Activated CD4-positive, alpha-beta T cell treated with anti-CD3 and anti-CD28 coated beads, Interleukin-2, Interleukin-6, amounts not matched to agents 100 ng/mL and 50 ng/mL, durations not matched to agents 16 hours and 8 hours (primary cell): Measurements from ENCODE around the gene ANKRD31.
"Not testable (repeated sequence)": the region's sequence is repeated elsewhere in the genome, so short reads cannot be mapped to it uniquely, and the experiment has no call there.

Experiments
- DNase-seq: peaks from one replicate; pipeline ENCODE4 v3.0.0-alpha.2; 2020

The ANKRD31 gene

DNA sequence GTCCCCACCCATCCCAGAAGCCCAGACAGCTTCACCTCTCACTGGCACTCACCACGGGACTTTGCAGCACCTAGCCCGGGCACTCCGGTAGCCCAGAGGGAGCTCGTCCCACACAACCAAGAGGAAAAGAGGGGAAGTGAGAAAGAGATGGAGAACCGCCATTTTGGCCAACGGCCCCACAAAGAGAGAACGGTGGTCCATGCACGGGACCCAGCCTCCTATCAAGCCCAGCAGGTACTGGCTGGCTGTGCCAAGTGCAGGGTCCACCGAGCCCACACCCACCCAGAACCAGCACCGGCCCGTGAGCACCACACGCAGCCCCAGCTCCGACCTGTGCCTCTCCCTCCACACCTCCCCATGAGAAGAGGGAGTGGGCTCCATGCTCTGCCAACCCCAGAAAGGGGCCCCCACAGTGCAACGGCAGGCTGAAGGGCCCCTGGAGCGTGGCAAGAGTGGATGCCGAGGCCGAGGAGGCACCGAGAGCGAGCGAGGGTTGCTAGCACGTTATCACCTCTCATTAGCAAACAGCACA lies 105.8 kb downstream of the ANKRD31 start:
- DNase-seq = no peak

GRCh38 chr5:75116856-75117255 lies 119.8 kb downstream of the ANKRD31 start:
- no peak for DNase-seq

DNA sequence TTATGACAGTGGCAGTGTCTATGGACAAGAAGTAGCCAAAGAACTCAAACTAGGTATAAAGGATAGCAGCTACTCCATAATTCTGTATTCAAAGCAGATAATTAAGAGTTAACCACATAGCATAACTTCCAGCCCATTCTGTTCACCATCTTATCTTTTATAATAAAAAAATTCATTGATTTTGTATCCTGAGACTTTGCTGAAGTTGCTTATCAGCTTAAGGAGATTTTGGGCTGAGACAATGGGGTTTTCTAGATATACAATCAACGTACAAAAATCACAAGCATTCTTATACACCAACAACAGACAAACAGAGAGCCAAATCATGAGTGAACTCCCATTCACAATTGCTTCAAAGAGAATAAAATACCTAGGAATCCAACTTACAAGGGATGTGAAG lies 122.4 kb downstream of the ANKRD31 start:
- not testable (repeated sequence) for DNase-seq

DNA sequence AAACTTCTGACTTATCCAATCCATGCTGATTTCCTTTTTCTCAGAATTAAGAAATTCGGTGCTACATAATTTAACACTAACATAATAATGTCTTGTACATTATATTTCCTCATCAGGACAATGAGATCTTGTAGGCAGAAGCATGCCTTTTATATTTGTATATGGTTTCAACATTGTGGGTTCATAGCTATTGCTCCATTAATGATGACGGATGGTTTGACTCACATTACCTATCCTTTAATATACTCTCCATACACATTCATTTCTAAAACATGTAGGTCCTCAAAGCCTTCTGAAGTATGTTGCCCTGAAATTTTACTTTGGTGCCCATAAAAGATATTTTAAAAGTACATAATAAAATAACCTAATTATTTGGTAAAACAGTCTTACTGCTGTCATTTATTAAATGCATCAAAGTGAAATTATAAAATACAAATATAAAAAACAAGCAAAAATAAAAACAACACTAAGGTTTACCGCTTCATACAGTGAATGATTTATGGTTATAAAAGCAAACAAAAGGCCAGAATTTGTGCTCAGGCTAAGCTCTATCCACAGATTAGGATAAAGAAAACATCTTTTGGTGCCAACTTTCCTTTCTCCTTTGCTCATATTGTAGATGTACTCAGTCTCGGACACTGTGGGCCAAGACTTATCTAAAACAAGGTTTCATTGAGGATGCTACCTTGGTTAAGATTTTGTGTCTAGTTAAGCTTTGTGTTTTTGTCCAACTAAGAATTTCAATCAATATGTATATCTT lies 123.1 kb downstream of the ANKRD31 start:
- no peak for DNase-seq

GRCh38 chr5:75108931-75109596 lies 127.6 kb downstream of the ANKRD31 start:
- no peak for DNase-seq

DNA sequence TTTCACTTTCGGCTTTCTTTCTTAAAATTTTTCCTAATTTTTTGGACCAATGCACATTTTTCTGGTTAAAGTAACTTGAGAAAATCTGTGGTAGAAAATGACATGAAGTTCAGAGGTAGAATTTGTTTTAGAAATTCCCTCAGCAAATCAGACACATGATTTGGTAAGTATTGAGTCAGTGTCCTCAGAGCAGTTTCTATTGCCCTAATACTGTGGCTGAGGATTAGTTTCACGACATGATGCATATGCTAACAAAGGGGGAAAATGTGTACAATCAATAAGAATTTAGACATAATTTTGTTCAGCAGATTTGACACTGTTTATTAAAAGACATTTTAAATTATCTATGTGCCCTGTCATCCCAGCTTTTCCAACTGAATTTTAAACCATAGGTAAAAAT lies 128.2 kb downstream of the ANKRD31 start:
- no peak for DNase-seq

- not testable (repeated sequence) for DNase-seq
Observed at GRCh38 chr5:75095956-75096355, 140.7 kb downstream of the ANKRD31 start.

DNA sequence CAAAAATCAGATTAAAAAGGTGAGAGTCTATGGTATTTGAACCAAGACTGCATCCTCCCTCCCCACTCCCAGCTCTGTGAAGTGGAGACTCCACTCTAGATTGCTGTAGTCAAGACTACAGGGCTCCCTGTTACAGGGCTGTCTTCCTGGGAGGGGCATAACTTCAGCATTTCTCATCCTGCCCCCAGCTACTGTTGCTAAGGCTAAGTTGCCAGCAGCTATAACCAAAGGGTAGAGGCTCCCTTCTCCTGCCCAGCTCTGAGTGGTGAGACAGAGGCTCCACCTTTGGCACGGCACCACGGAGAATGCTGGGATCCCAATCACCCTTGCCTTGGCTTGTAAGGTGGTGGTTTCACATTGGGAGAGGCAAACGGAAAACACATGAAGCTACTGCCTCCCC lies 145.1 kb downstream of the ANKRD31 start:
- no peak for DNase-seq

GRCh38 chr5:75089662-75090061 lies 147.0 kb downstream of the ANKRD31 start:
- no peak for DNase-seq

DNA sequence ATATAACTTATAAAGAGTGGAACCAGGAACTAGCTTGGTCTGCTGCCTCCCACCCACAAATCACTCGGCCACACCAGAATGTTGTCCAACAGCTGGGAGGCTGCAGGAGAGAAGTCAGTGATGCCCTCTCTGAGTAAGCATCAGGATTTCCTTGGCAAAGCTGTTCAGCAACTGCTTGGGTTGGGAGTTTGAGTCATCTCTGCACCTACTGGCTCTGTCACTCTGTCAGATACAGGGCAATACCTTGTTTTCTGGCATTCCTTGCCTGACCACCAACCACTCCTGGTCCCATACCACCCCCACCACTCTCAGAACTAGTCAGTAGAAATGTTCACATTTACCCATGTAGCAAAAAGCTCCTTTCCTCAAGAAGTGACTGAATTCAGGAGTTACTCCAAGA lies 147.5 kb downstream of the ANKRD31 start:
- peak; percentile 53 for DNase-seq

DNA sequence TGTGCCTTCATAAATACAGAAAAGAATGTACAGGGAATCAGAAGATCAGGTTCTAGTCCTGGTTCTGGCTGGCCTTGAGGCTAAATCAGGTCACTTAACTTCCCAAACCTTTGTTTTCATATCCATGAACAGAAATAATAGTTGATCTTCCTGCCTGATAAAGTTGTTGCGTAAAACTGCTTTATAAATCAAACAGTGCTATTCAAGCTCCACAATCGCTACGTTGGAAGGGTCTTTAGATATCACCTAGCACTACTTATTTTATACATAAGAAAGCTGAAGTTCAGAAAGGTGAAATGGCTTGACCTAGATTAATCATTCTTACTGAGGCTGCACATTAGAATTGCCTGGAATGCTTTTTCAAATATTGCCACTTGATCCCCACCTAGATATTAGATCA lies 148.0 kb downstream of the ANKRD31 start:
- no peak for DNase-seq

- no peak for DNase-seq
Observed at GRCh38 chr5:75081510-75081909, 155.2 kb downstream of the ANKRD31 start.

- not testable (repeated sequence) for DNase-seq
Observed at GRCh38 chr5:75079346-75079745, 157.3 kb downstream of the ANKRD31 start.

DNA sequence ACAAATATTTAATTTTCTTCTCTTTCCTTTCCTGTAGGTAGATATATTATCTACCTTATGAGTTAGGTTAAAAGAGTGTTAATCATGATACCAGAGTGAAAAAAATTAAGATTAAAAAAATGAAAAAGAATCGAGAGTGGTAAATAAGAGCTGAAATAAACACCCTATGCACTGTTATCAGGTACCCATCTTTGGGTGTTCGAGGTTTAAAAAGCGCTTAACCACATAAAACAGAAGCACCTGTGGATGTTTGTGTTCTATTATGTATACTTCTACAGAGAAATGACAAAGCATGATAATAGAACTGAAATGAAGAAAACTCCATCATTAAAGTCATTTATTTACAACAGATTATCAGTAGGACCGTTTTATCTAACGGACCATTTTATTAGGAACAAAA lies 158.7 kb downstream of the ANKRD31 start:
- no peak for DNase-seq

GRCh38 chr5:75072061-75072460 lies 164.6 kb downstream of the ANKRD31 start:
- DNase-seq = no peak

- no peak for DNase-seq
Observed at GRCh38 chr5:75071100-75071499, 165.6 kb downstream of the ANKRD31 start.

GRCh38 chr5:75067434-75067833 lies 169.2 kb downstream of the ANKRD31 start:
- DNase-seq = no peak

GRCh38 chr5:75062925-75063531 lies 173.7 kb downstream of the ANKRD31 start:
- no peak for DNase-seq

DNA sequence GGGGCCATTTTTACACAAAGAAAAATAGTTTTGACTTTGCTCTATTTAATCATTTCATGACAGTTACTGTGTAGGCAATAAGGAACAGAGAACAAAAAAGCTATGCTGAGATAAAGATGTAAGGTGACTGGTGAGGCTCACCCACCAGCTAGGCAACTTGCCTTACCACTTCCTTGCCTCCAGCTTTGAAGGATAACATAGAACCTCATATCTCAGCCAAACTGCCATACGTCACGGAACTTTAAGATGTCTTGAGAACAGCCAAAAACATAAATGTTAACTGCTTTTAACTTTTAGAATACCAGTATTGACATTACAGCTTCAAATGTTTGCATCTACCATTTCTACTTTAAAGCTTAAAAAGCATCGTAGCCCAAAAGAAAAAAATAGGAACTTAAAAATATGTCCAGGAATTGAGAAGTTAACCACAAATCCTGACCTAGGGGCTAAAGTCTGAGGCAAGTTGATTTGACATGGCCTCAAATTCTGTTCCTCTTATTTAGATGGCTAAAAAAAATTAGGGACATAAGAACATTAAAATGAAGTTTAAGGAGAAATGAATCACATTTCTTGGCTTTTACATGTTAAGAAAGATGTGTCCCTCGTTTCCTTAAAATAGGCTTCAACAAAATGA lies 176.6 kb downstream of the ANKRD31 start:
- no peak for DNase-seq

- DNase-seq = no peak
Observed at GRCh38 chr5:75058986-75059535, 177.6 kb downstream of the ANKRD31 start.

GRCh38 chr5:75057561-75057960 lies 179.1 kb downstream of the ANKRD31 start:
- peak; percentile 32 for DNase-seq

DNA sequence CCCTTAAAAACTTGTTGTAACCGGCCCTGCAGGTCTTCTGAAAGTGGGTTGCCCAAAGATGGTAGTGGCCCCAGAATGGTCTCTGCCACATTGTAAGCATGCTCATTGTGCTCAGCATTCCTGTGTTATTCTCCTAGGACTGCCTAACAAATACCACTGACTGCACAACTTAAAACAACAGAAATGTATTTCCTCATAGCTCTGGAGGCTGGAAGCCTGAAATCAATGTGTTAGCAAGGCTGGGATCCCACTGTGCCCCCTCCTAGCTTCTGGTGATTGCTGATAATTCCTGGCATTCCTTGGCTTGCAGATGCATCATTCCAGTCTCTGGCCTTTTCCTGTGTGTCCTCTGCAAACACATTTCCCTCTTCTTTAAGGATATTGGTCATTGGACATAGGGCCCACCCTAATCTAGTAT lies 180.9 kb downstream of the ANKRD31 start:
- DNase-seq = no peak
